ENCODE measurements around the gene NSD2. TPM values are rescaled to one million over a fixed set of nuclear protein-coding genes. Genes with fewer than 3 reads are reported as not detected.
A peak's percentile ranks its signal among the peaks of the same experiment; 100 is the strongest.
"Not testable (repeated sequence)": the region's sequence is repeated elsewhere in the genome, so short reads cannot be mapped to it uniquely, and the experiment has no call there.

The NSD2 gene
- total RNA-seq, 1 donor from 2014 or later: 212 TPM

- Mint-ChIP-seq H3K4me3 (ENCODE audit: low read depth) (no peak overlapping the region), H3K36me3 (ENCODE audit: insufficient read depth) (peaks cover 33% of the 10 kb centered on the region), H3K27me3 (no peaks in the 10 kb centered on the region), H3K9me3 (ENCODE audit: low read depth) (peaks cover 7% of the 10 kb centered on the region), H3K27ac (peak overlapping the region; percentile 54), H3K4me1 (ENCODE audit: low read depth) (no peaks in the 10 kb centered on the region)
- DNase-seq (ENCODE audit: low spot score, unreplicated experiment): no peak
- TF ChIP-seq CTCF (IDR thresholded peaks at IDR 0.05; ENCODE audit: unreplicated experiment): no peak
Measured at GRCh38 chr4:1831331-1831730, 39.9 kb upstream of the NSD2 start.

- no peaks in the 10 kb centered on the region for H3K4me1 Mint-ChIP-seq (ENCODE audit: low read depth)
- no peak overlapping the region for H3K27ac Mint-ChIP-seq
- H3K4me3 Mint-ChIP-seq (ENCODE audit: low read depth): no peak overlapping the region
- TF ChIP-seq CTCF (IDR thresholded peaks at IDR 0.05; ENCODE audit: unreplicated experiment): no peak
- no peaks in the 10 kb centered on the region for H3K27me3 Mint-ChIP-seq
- DNase-seq (ENCODE audit: low spot score, unreplicated experiment): no peak
- peaks cover 31% of the 10 kb centered on the region for H3K36me3 Mint-ChIP-seq (ENCODE audit: insufficient read depth)
- H3K9me3 Mint-ChIP-seq (ENCODE audit: low read depth): peaks cover 7% of the 10 kb centered on the region
Measured at GRCh38 chr4:1832690-1833089, 38.5 kb upstream of the NSD2 start.

- Mint-ChIP-seq H3K36me3 (ENCODE audit: insufficient read depth) (peaks cover 32% of the 10 kb centered on the region), H3K27me3 (no peaks in the 10 kb centered on the region), H3K4me3 (ENCODE audit: low read depth) (no peak overlapping the region), H3K27ac (no peak overlapping the region), H3K9me3 (ENCODE audit: low read depth) (peaks cover 7% of the 10 kb centered on the region), H3K4me1 (ENCODE audit: low read depth) (no peaks in the 10 kb centered on the region)
- no peak for TF ChIP-seq CTCF (IDR thresholded peaks at IDR 0.05; ENCODE audit: unreplicated experiment)
- DNase-seq (ENCODE audit: low spot score, unreplicated experiment): no peak
Measured at GRCh38 chr4:1833307-1834046, 37.7 kb upstream of the NSD2 start.

- H3K9me3 Mint-ChIP-seq (ENCODE audit: low read depth): peaks cover 7% of the 10 kb centered on the region
Measured at GRCh38 chr4:1834047-1834775, 37.0 kb upstream of the NSD2 start.

GRCh38 chr4:1835836-1836235 lies 35.4 kb upstream of the NSD2 start:
- H3K4me1 Mint-ChIP-seq (ENCODE audit: low read depth); DNase-seq (ENCODE audit: low spot score, unreplicated experiment); H3K9me3 Mint-ChIP-seq (ENCODE audit: low read depth); H3K27me3 Mint-ChIP-seq; H3K4me3 Mint-ChIP-seq (ENCODE audit: low read depth); H3K27ac Mint-ChIP-seq: not testable (repeated sequence)
- H3K36me3 Mint-ChIP-seq (ENCODE audit: insufficient read depth): peaks cover 25% of the 10 kb centered on the region

More at GRCh38 chr4:1834047-1834775, 37.0 kb upstream of the NSD2 start:
- no peak for DNase-seq (ENCODE audit: low spot score, unreplicated experiment)
- peaks cover 35% of the 10 kb centered on the region for H3K36me3 Mint-ChIP-seq (ENCODE audit: insufficient read depth)
- H3K4me1 Mint-ChIP-seq (ENCODE audit: low read depth): no peaks in the 10 kb centered on the region
- no peak for TF ChIP-seq CTCF (IDR thresholded peaks at IDR 0.05; ENCODE audit: unreplicated experiment)
- no peaks in the 10 kb centered on the region for H3K27me3 Mint-ChIP-seq
- no peak overlapping the region for H3K27ac Mint-ChIP-seq
- no peak overlapping the region for H3K4me3 Mint-ChIP-seq (ENCODE audit: low read depth)

Measured in progenitor cell of endocrine pancreas (in vitro differentiated cells).